HepG2 (cell line): ENCODE measurements around the gene EZH1. TPM values are rescaled to one million over a fixed set of nuclear protein-coding genes. Genes with fewer than 3 reads are reported as not detected.
A peak's percentile ranks its signal among the peaks of the same experiment; 100 is the strongest.

Experiments
- ATAC-seq: fragments of 200-7000 bp; cut with Tn5 transposase; 3 replicates; pipeline ENCODE4 v1.9.1; 2020; ENCODE audit warnings: mild to moderate bottlenecking, moderate library complexity
- BruUV-seq: library from RNA; stranded (reverse); fragments of 400-500 nt; replicated peaks from 2 replicates; lab custom pipeline; 2021; lab: Mats Ljungman, UMichigan
- CTCF ChIA-PET: fragments of 300-600 bp; formaldehyde crosslinking; extraction: SDS; loops from one replicate; lab custom pipeline; 2021; ENCODE audit warnings: low total read pairs, inconsistent platforms, low intra/inter-chr PET ratio; lab: Yijun Ruan, JAX
- POLR2A ChIA-PET: fragments of 350-600 bp; sonication (Branson Sonifier 250); formaldehyde crosslinking; loops from one replicate; lab custom pipeline; 2020; ENCODE audit warnings: antibody characterized with exemption, inconsistent platforms; lab: Yijun Ruan, JAX
- DNase-seq: peaks from one replicate; pipeline ENCODE4 v3.0.0-alpha.2; 2015; ENCODE audit warnings: low spot score
- FAIRE-seq: peaks from 3 replicates; lab custom pipeline; 2011; peaks lifted over from hg19 to GRCh38; lab: Jason Lieb, UNC
- H2AFZ ChIP-seq: one replicate; pipeline ENCODE4 v1.6.1; 2011; ENCODE audit warnings: low read length, inconsistent platforms
- H3K27ac ChIP-seq: fragments of 300-600 bp; 3 replicates; pipeline ENCODE4 v1.8.0; 2011; ENCODE audit warnings: mixed run types, mild to moderate bottlenecking, mixed read lengths, low read length, inconsistent platforms; ENCODE audit not compliant: insufficient read depth; ENCODE audit errors: extremely low read length
- H3K27me3 ChIP-seq, 2 experiments: fragments of 200-600 bp in 1 of 2; 2 replicates in 1 of 2; 3 replicates in 1 of 2; pipeline versions ENCODE4 v1.6.0 to v1.8.0; 2011; ENCODE audit warnings: low read length in 2 of 2, mild to moderate bottlenecking in 2 of 2, moderate library complexity in 2 of 2, inconsistent platforms in 1 of 2; ENCODE audit not compliant: insufficient read depth in 2 of 2, control insufficient read depth in 1 of 2
- H3K36me3 ChIP-seq, 2 experiments: fragments of 200-600 bp in 1 of 2; replicated peaks in 1 of 2; 2 replicates in 1 of 2; 3 replicates in 1 of 2; pipeline versions ENCODE4 v1.5.1 to v1.8.0; 2011; ENCODE audit warnings: low read length in 2 of 2, inconsistent platforms in 1 of 2; ENCODE audit not compliant: insufficient read depth in 2 of 2, control insufficient read depth in 1 of 2
- H3K4me1 ChIP-seq: 2 replicates; pipeline ENCODE4 v1.5.1; 2012; ENCODE audit warnings: low read length, inconsistent platforms; ENCODE audit not compliant: insufficient read depth
- H3K4me2 ChIP-seq: 2 replicates; pipeline ENCODE4 v1.6.0; 2011; ENCODE audit warnings: low read depth, low read length, inconsistent platforms
- H3K4me3 ChIP-seq, 3 experiments: fragments of 200-600 bp in 1 of 3; sonication (generic), shearing (Covaris generic) in 1 of 3; replicated peaks in 1 of 3; 2 replicates each; pipeline ENCODE4 v1.5.1; 2011 to 2016; ENCODE audit warnings: low read length in 3 of 3, inconsistent platforms in 2 of 3, low read depth in 2 of 3, mild to moderate bottlenecking in 2 of 3, control low read depth in 1 of 3, mixed read lengths in 1 of 3; ENCODE audit not compliant: insufficient read depth in 1 of 3
- H3K79me2 ChIP-seq: one replicate; pipeline ENCODE4 v1.6.1; 2011; ENCODE audit warnings: low read length, inconsistent platforms; ENCODE audit not compliant: insufficient read depth
- H3K9ac ChIP-seq: 2 replicates; pipeline ENCODE4 v1.6.0; 2011; ENCODE audit warnings: mild to moderate bottlenecking, low read depth, low read length, inconsistent platforms; ENCODE audit not compliant: insufficient read depth
- H3K9me3 ChIP-seq: 2 replicates; pipeline ENCODE4 v1.5.1; 2012; ENCODE audit warnings: mild to moderate bottlenecking, low read length
- H4K20me1 ChIP-seq: 2 replicates; pipeline ENCODE4 v1.6.0; 2011; ENCODE audit warnings: inconsistent platforms, mild to moderate bottlenecking, low read length, moderate library complexity; ENCODE audit not compliant: insufficient read depth
- ATF7 ChIP-seq, 2 experiments: fragments of 450-650 bp in 1 of 2; sonication (generic) in 1 of 2; formaldehyde crosslinking in 1 of 2; IDR thresholded peaks; 2 replicates each; pipeline versions ENCODE4 v1.4.0 to v1.6.1; 2016 to 2020; ENCODE audit warnings: antibody characterized with exemption in 1 of 2, mild to moderate bottlenecking in 1 of 2, missing genetic modification reagents in 1 of 2
- BRD4 ChIP-seq: sonication (generic); formaldehyde crosslinking; IDR thresholded peaks from 2 replicates; pipeline ENCODE4 v1.4.0; 2020; ENCODE audit warnings: missing genetic modification reagents
- CAMTA2 ChIP-seq: sonication (generic); formaldehyde crosslinking; IDR thresholded peaks from 2 replicates; pipeline ENCODE4 v1.4.0; 2020; ENCODE audit warnings: mild to moderate bottlenecking, missing genetic modification reagents, borderline replicate concordance
- DNMT3B ChIP-seq: conservative IDR thresholded peaks from 2 replicates; pipeline ENCODE4 v1.6.1; 2016; ENCODE audit warnings: missing biosample characterization, control low read depth
- FOXA3 ChIP-seq: IDR thresholded peaks from 2 replicates; pipeline ENCODE4 v1.6.1; 2016; ENCODE audit warnings: missing genetic modification reagents, missing compliant biosample characterization
- FOXO1 ChIP-seq: sonication (generic); formaldehyde crosslinking; IDR thresholded peaks from 2 replicates; pipeline ENCODE4 v1.4.0; 2020; ENCODE audit warnings: missing genetic modification reagents
- GLI4 ChIP-seq: sonication (generic); formaldehyde crosslinking; IDR thresholded peaks from 2 replicates; pipeline ENCODE4 v1.5.1; 2020; ENCODE audit warnings: missing genetic modification reagents, mild to moderate bottlenecking, moderate library complexity, borderline replicate concordance
- HOXD1 ChIP-seq: sonication (generic); formaldehyde crosslinking; IDR thresholded peaks from 2 replicates; pipeline ENCODE4 v1.5.0; 2020; ENCODE audit warnings: missing genetic modification reagents
- JUN ChIP-seq: sonication (generic); formaldehyde crosslinking; IDR thresholded peaks from 2 replicates; pipeline ENCODE4 v1.4.0; 2020; ENCODE audit warnings: mild to moderate bottlenecking, missing genetic modification reagents
- NFE2 ChIP-seq: sonication (generic); formaldehyde crosslinking; IDR thresholded peaks from 2 replicates; pipeline ENCODE4 v1.4.0; 2020; ENCODE audit warnings: missing genetic modification reagents
- NFE2L1 ChIP-seq: sonication (generic); formaldehyde crosslinking; IDR thresholded peaks from 2 replicates; pipeline ENCODE4 v1.4.0; 2020; ENCODE audit warnings: missing genetic modification reagents, mild to moderate bottlenecking, borderline replicate concordance
- NKX3-1 ChIP-seq: sonication (generic); formaldehyde crosslinking; IDR thresholded peaks from 2 replicates; pipeline ENCODE4 v1.5.0; 2020; ENCODE audit warnings: missing genetic modification reagents
- NR2F6 ChIP-seq, 2 experiments: IDR thresholded peaks; 2 replicates each; pipeline ENCODE4 v1.6.1; 2016; ENCODE audit warnings: antibody characterized with exemption in 1 of 2, mild to moderate bottlenecking in 1 of 2
- SMARCC2 ChIP-seq: fragments of 450-650 bp; IDR thresholded peaks from 2 replicates; pipeline ENCODE4 v1.6.1; 2017; ENCODE audit warnings: antibody characterized with exemption, mild to moderate bottlenecking
- ZMYM2 ChIP-seq: sonication (generic); formaldehyde crosslinking; IDR thresholded peaks from 2 replicates; pipeline ENCODE4 v1.8.0; 2022; ENCODE audit warnings: mild to moderate bottlenecking, missing genetic modification reagents
- ZNF121 ChIP-seq: sonication (generic); formaldehyde crosslinking; IDR thresholded peaks from 2 replicates; pipeline ENCODE4 v1.5.0; 2020; ENCODE audit warnings: mild to moderate bottlenecking, missing genetic modification reagents
- ZNF124 ChIP-seq: sonication (generic); formaldehyde crosslinking; IDR thresholded peaks from 2 replicates; pipeline ENCODE4 v1.4.0; 2020; ENCODE audit warnings: missing genetic modification reagents
- ZNF333 ChIP-seq: sonication (generic); formaldehyde crosslinking; IDR thresholded peaks from 2 replicates; pipeline ENCODE4 v1.4.0; 2020; ENCODE audit warnings: mild to moderate bottlenecking, missing genetic modification reagents, borderline replicate concordance
- ZNF75D ChIP-seq: sonication (generic); formaldehyde crosslinking; IDR thresholded peaks from 2 replicates; pipeline ENCODE4 v1.8.1; 2023; ENCODE audit warnings: missing genetic modification reagents, mild to moderate bottlenecking, borderline replicate concordance
- WGBS: methylation state at CpG from one replicate; pipeline ENCODE4 v1.1.6; 2017; ENCODE audit warnings: low lambda C conversion rate; 5-methylcytosine and 5-hydroxymethylcytosine counted together
- in situ Hi-C: cut with HindIII; loops from 2 replicates; pipeline ENCODE4 v1.10.0; 2017; ENCODE audit warnings: low pct_unique_long_range_greater_than_20kb; ENCODE audit not compliant: extremely low pct_ligation_motif_present
- intact Hi-C: fragments of 100-400 bp; cut with micrococcal nuclease; formaldehyde crosslinking; loops from one replicate; pipeline ENCODE4 v1.10.0; 2022; ENCODE audit not compliant: unreplicated experiment
- polyA plus RNA-seq, 8 experiments: library from polyadenylated mRNA; depleted of rRNA in 3 of 8; stranded (reverse) in 7 of 8; unstranded in 1 of 8; fragments of >200 nt; fragmentation: Illumina TruSeq in 4 of 8; extraction: Trizol in 4 of 8; gene quantifications; 2 replicates each; pipeline versions ENCODE4 v1.2.1 to v1.2.3, GENCODE V29; 2011 to 2016; ENCODE audit warnings: low read depth in 4 of 8, missing spikeins in 1 of 8, mixed read lengths in 1 of 8; ENCODE audit not compliant: insufficient read depth in 1 of 8
- total RNA-seq, 5 experiments: library from RNA; depleted of rRNA; stranded (reverse); fragments of >200 nt; fragmentation: Illumina TruSeq; extraction: Trizol; gene quantifications; 2 replicates each; pipeline ENCODE4 v1.2.3, GENCODE V29; 2016; ENCODE audit warnings: low read depth in 1 of 5
- TF ChIP-seq, protein P1 (sequence below): sonication (generic); formaldehyde crosslinking; IDR thresholded peaks from 2 replicates; pipeline ENCODE4 v1.8.0; 2022; ENCODE audit warnings: mild to moderate bottlenecking, missing genetic modification reagents, moderate library complexity
- TF ChIP-seq, protein P2 (sequence below): sonication (generic); formaldehyde crosslinking; IDR thresholded peaks from 2 replicates; pipeline ENCODE4 v1.5.0; 2020; ENCODE audit warnings: missing genetic modification reagents, mild to moderate bottlenecking, borderline replicate concordance
- TF ChIP-seq, protein P3 (sequence below): IDR thresholded peaks from 2 replicates; pipeline ENCODE4 v1.6.1; 2016; ENCODE audit warnings: low read depth

The EZH1 gene
- total and polyA plus RNA-seq, 2 of the 13 experiments (the other 11 are each of a cell fraction or from before 2014, with no cell fraction given): 11.6 to 24.0 TPM

- H3K4me1 ChIP-seq: peaks cover 59% of the 10 kb centered on the region
- no TSS peak for BruUV-seq
- no peaks in the 10 kb centered on the region for H4K20me1 ChIP-seq
- in situ Hi-C loops (no loop called here), intact Hi-C loops (no loop called here)
- CTCF ChIA-PET: no interaction called here
- peaks cover 4% of the 10 kb centered on the region for H3K79me2 ChIP-seq
- no peak overlapping the region for H2AFZ ChIP-seq
- H3K4me2 ChIP-seq: 0 out of 2 replicates have a peak overlapping the region, but pooled peaks have one; percentile 24
- no peaks in the 10 kb centered on the region for H3K9me3 ChIP-seq
- peaks cover 5 to 12% of the 10 kb centered on the region in 2 experiments for H3K36me3 ChIP-seq
- no peak for FAIRE-seq
- WGBS: 7% methylated on average over 2 of the region's 2 CpGs
- peak; percentile 73 for DNase-seq
- POLR2A ChIA-PET: interaction anchor here (0.7 to 12.5 kb wide), 8 partner anchors 11 to 46 kb away, joined by 3 to 278 read pairs (median 4); partner anchors contain the start of genes PSME3, VPS25 and WNK4
- no peak overlapping the region for H3K4me3 ChIP-seq
- peak; percentile 63 for ATAC-seq
- H3K27me3 ChIP-seq: no peaks in the 10 kb centered on the region
- H3K9ac ChIP-seq: no peak overlapping the region; the same call in 1 of the 2 replicates
- H3K27ac ChIP-seq: peak overlapping the region; percentile 58
- TF ChIP-seq ZNF75D (CRISPR knock-in tag) (no peak), HOXD1 (CRISPR knock-in tag) (no peak), DNMT3B (CRISPR knock-in tag) (no peak), NKX3-1 (CRISPR knock-in tag) (no peak), ZNF333 (CRISPR knock-in tag) (no peak), BRD4 (no peak), JUN (CRISPR knock-in tag) (no peak), FOXO1 (0 out of 2 replicates have a peak, but pooled peaks have one; percentile 17), SMARCC2 (no peak), ZNF124 (CRISPR knock-in tag) (0 out of 2 replicates have a peak, but pooled peaks have one; percentile 51), ATF7 (IDR thresholded peaks at IDR 0.05) (0 out of 2 replicates have a peak, but pooled peaks have one; percentile 19), ATF7 (CRISPR knock-in tag; IDR thresholded peaks at IDR 0.05) (no peak), NR2F6 (IDR thresholded peaks at IDR 0.05) (peak; percentile 39; the same call in 1 of the 2 replicates), NR2F6 (CRISPR knock-in tag; IDR thresholded peaks at IDR 0.05) (no peak), NFE2L1 (CRISPR knock-in tag) (no peak), ZNF121 (CRISPR knock-in tag) (no peak), CAMTA2 (CRISPR knock-in tag) (no peak), NFE2 (no peak), GLI4 (CRISPR knock-in tag) (no peak), FOXA3 (CRISPR knock-in tag) (peak; percentile 85), ZMYM2 (no peak)
- TF ChIP-seq, protein P1, sequence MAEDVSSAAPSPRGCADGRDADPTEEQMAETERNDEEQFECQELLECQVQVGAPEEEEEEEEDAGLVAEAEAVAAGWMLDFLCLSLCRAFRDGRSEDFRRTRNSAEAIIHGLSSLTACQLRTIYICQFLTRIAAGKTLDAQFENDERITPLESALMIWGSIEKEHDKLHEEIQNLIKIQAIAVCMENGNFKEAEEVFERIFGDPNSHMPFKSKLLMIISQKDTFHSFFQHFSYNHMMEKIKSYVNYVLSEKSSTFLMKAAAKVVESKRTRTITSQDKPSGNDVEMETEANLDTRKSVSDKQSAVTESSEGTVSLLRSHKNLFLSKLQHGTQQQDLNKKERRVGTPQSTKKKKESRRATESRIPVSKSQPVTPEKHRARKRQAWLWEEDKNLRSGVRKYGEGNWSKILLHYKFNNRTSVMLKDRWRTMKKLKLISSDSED: no peak
- TF ChIP-seq, protein P2, sequence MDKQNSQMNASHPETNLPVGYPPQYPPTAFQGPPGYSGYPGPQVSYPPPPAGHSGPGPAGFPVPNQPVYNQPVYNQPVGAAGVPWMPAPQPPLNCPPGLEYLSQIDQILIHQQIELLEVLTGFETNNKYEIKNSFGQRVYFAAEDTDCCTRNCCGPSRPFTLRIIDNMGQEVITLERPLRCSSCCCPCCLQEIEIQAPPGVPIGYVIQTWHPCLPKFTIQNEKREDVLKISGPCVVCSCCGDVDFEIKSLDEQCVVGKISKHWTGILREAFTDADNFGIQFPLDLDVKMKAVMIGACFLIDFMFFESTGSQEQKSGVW (CRISPR knock-in tag): no peak
- TF ChIP-seq, protein P3, sequence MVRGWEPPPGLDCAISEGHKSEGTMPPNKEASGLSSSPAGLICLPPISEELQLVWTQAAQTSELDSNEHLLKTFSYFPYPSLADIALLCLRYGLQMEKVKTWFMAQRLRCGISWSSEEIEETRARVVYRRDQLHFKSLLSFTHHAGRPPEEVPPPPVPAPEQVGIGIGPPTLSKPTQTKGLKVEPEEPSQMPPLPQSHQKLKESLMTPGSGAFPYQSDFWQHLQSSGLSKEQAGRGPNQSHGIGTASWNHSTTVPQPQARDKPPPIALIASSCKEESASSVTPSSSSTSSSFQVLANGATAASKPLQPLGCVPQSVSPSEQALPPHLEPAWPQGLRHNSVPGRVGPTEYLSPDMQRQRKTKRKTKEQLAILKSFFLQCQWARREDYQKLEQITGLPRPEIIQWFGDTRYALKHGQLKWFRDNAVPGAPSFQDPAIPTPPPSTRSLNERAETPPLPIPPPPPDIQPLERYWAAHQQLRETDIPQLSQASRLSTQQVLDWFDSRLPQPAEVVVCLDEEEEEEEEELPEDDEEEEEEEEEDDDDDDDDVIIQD (CRISPR knock-in tag): peak; percentile 18; the same call in 1 of the 2 replicates
These were observed 47.1 kb upstream of the EZH1 start for GRCh38 chr17:42791948-42792347.
